HG02938 (cell line): Measurements from ENCODE around the gene KIF3B.
"Not testable (repeated sequence)": the region's sequence is repeated elsewhere in the genome, so short reads cannot be mapped to it uniquely, and the experiment has no call there.

ENCODE experiments used
- ATAC-seq: cut with Tn5 transposase; IDR thresholded peaks from one replicate; pipeline ENCODE4 v1.9.1; 2021; ENCODE audit warnings: mild to moderate bottlenecking, moderate library complexity; ENCODE audit not compliant: unreplicated experiment

KIF3B gene

GRCh38 chr20:32246208-32246607, 31.2 kb upstream of the KIF3B start:
- not testable (repeated sequence) for ATAC-seq

- no peak for ATAC-seq
Measured at GRCh38 chr20:32248043-32248442, 29.4 kb upstream of the KIF3B start.

- no peak for ATAC-seq
Measured at GRCh38 chr20:32249030-32249738, 28.3 kb upstream of the KIF3B start.

- no peak for ATAC-seq
Measured at GRCh38 chr20:32251470-32251869, 26.0 kb upstream of the KIF3B start.

- ATAC-seq: no peak
Measured at GRCh38 chr20:32252189-32252588, 25.3 kb upstream of the KIF3B start.

- not testable (repeated sequence) for ATAC-seq
Measured at GRCh38 chr20:32260973-32261372, 16.5 kb upstream of the KIF3B start.

- ATAC-seq: no peak
Measured at GRCh38 chr20:32261644-32262043, 15.8 kb upstream of the KIF3B start.

- no peak for ATAC-seq
Measured at GRCh38 chr20:32263398-32263954, 14.0 kb upstream of the KIF3B start.

GRCh38 chr20:32271620-32272019, 5.8 kb upstream of the KIF3B start:
- ATAC-seq: no peak

GRCh38 chr20:32274359-32274758, 3.1 kb upstream of the KIF3B start:
- ATAC-seq: no peak

- ATAC-seq: not testable (repeated sequence)
Measured at GRCh38 chr20:32275163-32275562, 2.3 kb upstream of the KIF3B start.

- ATAC-seq: peak; percentile 58
Measured at GRCh38 chr20:32278199-32278643, 770 bp downstream of the KIF3B start.

- no peak for ATAC-seq
Measured at GRCh38 chr20:32281711-32282110, 4.3 kb downstream of the KIF3B start.

- ATAC-seq: no peak
Measured at GRCh38 chr20:32282461-32282860, 5.0 kb downstream of the KIF3B start.

GRCh38 chr20:32285082-32285620, 7.7 kb downstream of the KIF3B start:
- ATAC-seq: no peak

- ATAC-seq: peak; percentile 74
Measured at GRCh38 chr20:32285621-32286371, 8.3 kb downstream of the KIF3B start.

GRCh38 chr20:32287231-32287638, 9.8 kb downstream of the KIF3B start:
- ATAC-seq: no peak

GRCh38 chr20:32288225-32288849, 10.9 kb downstream of the KIF3B start:
- no peak for ATAC-seq

GRCh38 chr20:32289299-32289660, 11.8 kb downstream of the KIF3B start:
- ATAC-seq: not testable (repeated sequence)

GRCh38 chr20:32289661-32290431, 12.4 kb downstream of the KIF3B start:
- no peak for ATAC-seq

GRCh38 chr20:32291166-32291565, 13.7 kb downstream of the KIF3B start:
- no peak for ATAC-seq
